GM21717 (cell line): ENCODE data around the gene AFF3.

Experiments
- ATAC-seq: cut with Tn5 transposase; IDR thresholded peaks from one replicate; pipeline ENCODE4 v1.9.1; 2021; ENCODE audit warnings: mild to moderate bottlenecking, moderate library complexity; ENCODE audit not compliant: unreplicated experiment

Gene AFF3

DNA sequence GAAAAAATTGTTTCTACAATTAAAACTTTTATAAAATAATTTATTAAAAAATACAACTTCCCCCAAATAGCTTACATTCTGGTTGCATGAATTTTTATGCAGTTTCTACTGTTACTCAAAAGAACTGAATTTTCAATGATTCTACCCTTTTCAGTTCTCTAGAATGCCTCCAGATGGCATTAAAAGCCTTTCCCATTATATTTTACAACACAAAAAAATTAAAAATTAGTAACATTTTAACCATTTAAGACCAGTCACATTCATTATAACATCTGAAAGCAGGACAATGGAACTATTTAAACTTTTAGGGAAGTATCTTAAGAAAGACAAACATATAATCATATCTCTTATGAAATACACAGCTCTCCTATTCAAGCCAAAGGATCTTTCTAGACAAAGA is 416.6 kb downstream of the AFF3 start:
- ATAC-seq, result no peak

- ATAC-seq, result no peak
These were observed 419.9 kb downstream of the AFF3 start for GRCh38 chr2:99722476-99722875.

GRCh38 chr2:99719102-99719501 is 423.3 kb downstream of the AFF3 start:
- no peak for ATAC-seq

DNA sequence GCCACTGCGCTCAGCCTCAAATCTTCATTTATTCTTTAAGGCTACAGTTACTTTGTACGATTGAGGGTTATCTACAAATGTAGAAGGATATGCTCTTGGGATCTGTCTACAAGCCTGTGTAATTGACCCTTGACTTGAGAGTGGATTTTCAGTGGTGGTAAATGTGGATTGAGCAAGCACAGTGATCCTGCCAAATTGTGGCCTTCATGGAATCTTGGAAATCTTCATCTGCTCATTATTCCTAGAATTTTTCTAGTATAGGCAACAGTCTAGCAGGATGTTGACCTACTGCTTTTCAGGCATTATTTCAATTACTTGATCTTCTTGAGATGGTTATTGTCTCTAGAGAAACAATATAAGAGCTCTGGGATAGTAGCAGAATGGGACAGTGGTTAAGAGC is 426.4 kb downstream of the AFF3 start:
- ATAC-seq, result no peak

GRCh38 chr2:99714349-99714748 is 428.0 kb downstream of the AFF3 start:
- ATAC-seq, result no peak

GRCh38 chr2:99711144-99711543 is 431.2 kb downstream of the AFF3 start:
- ATAC-seq, result no peak

DNA sequence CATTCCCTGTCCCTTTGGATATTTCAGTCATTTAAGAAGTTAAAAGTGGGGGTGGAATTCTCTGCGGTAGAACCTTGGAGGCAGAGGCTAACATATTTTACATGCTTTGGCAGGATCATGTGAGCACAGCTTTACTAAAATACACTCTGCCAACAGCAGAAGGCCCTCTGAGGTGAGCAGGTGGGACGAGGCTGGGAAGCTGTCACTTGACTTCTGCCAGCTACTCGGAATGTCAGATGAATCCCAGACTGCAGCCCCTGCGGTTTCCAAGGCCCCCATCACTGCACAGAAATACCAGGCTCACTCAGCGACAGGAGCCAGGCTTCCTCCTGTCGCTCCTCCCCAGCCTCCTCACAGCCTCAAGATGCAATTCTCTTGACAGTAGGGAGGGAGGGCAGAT is 431.7 kb downstream of the AFF3 start:
- no peak for ATAC-seq

DNA sequence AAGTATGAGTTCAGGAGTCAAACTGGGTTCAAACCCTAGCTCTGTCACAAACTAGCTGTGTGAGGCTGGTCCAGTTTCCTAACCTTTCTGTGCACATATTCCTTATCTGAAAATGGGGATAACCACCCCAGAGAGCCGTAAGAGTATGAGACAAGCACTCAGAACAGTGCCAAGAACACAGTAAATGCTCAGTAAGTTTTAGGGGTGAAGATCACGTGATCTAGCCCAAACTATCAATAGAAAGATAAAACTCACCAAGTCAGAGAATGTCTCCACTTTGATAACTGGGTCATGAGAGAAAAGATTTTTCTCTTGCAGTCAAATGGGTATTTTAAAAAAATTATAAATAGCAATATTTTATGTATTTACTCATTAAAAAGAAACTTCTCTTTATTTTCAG is 433.2 kb downstream of the AFF3 start:
- no peak for ATAC-seq

GRCh38 chr2:99708231-99708630 is 434.2 kb downstream of the AFF3 start:
- ATAC-seq, result no peak

GRCh38 chr2:99707592-99707991 is 434.8 kb downstream of the AFF3 start:
- no peak for ATAC-seq

- no peak for ATAC-seq
These were observed 435.7 kb downstream of the AFF3 start for GRCh38 chr2:99706735-99707134.

DNA sequence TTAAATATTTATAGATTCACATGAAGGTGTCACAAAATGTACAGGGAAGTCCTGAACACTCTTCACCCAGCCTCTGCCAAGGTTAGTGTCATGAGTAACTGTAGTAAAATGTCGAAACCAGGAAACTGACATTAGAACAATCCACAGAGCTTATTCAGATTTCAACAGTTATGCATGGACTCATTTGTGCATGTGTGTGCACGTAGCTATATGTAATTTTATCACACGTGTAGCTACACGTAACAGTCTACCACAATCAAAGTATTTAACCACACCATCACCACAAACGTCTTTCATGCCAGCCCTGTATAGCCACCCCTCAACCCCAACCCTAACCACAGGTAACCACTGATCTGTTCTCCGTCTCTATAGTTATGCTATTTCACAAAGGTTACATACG is 440.9 kb downstream of the AFF3 start:
- no peak for ATAC-seq

- no peak for ATAC-seq
These were observed 441.6 kb downstream of the AFF3 start for GRCh38 chr2:99700482-99701398.

GRCh38 chr2:99698896-99699295 is 443.5 kb downstream of the AFF3 start:
- no peak for ATAC-seq

GRCh38 chr2:99697811-99698568 is 444.4 kb downstream of the AFF3 start:
- no peak for ATAC-seq

GRCh38 chr2:99695944-99696253 is 446.5 kb downstream of the AFF3 start:
- no peak for ATAC-seq

- no peak for ATAC-seq
These were observed 447.1 kb downstream of the AFF3 start for GRCh38 chr2:99695130-99695943.

- no peak for ATAC-seq
These were observed 448.1 kb downstream of the AFF3 start for GRCh38 chr2:99694331-99694730.

DNA sequence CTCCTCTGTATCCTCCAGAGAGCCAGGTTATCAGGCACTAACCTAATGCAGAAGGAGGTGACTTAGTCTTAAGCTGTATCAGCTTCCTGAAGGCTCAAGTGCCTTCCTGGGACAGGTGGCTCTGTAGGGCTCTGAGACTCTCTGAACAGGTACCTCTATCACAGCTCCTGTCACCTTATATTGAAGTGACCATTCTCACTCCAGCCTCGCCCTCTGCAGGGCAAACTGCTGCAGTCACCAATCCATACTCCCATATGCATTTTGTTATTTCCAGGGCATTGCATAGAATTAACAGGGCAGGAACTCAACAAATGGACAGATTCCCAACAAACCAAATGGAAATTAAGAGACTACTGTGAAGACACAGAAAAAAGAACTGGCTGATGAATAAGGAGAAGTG is 449.6 kb downstream of the AFF3 start:
- ATAC-seq, result no peak

- no peak for ATAC-seq
These were observed 450.5 kb downstream of the AFF3 start for GRCh38 chr2:99691926-99692325.

DNA sequence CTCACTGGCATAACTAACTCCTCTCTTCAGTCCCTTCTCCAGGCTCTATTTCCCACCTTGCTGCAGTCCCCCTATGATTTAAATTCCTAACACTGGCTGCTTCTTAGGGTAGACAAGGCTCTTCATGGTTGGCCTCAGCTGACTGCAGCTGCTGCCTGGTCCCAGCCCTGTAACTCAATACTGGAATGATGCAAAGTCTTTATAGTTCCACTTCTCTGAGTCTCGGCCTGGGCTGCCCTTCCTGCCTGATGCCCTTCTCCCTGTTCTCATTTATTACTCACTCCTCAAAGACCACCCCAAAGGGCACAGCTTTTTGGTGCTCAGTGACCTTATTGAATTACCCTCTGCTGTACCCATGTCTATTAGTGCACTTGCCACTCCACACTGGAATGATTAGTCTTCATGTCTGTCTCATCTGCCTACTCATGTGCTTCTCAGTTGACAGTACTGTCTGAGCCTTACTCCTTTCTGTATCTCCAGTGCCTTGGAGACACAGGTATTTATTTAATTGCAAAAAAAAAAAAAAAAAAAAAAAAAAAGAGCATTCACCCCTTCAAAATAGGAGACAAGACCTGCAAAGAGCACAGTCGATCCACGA is 453.1 kb downstream of the AFF3 start:
- ATAC-seq, result no peak
